Ascending aorta (tissue), 2 donors: ENCODE measurements around the gene ABTB2. TPM values are rescaled to one million over a fixed set of nuclear protein-coding genes. Genes with fewer than 3 reads are reported as not detected.

Experiments
- DNase-seq, 2 donors: peaks; one replicate each; pipeline ENCODE4 v3.0.0-alpha.2; 2019; ENCODE audit warnings: low spot score in 2 of 2
- H3K27ac ChIP-seq, 2 donors: fragments of 200-600 bp; sonication (generic); one replicate each; pipeline ENCODE4 v1.5.1; 2016 to 2017; ENCODE audit warnings: mild to moderate bottlenecking in 1 of 2
- H3K27me3 ChIP-seq: fragments of 200-600 bp; sonication (generic); one replicate; pipeline ENCODE4 v1.5.1; 2017
- H3K36me3 ChIP-seq, 2 donors: fragments of 200-600 bp; sonication (generic); one replicate each; pipeline ENCODE4 v1.5.1; 2016
- H3K4me1 ChIP-seq, 2 donors: fragments of 200-600 bp; sonication (generic); one replicate each; pipeline ENCODE4 v1.5.1; 2016 to 2017; ENCODE audit warnings: mild to moderate bottlenecking in 1 of 2
- H3K4me3 ChIP-seq, 2 donors: fragments of 200-600 bp; sonication (generic); one replicate each; pipeline ENCODE4 v1.5.1; 2016 to 2017; ENCODE audit warnings: mild to moderate bottlenecking in 1 of 2
- H3K9me3 ChIP-seq, 2 donors: fragments of 200-600 bp; sonication (generic); one replicate each; pipeline ENCODE4 v1.5.1; 2016
- intact Hi-C: fragments of 100-400 bp; cut with DNase I; formaldehyde crosslinking; loops from one replicate; pipeline ENCODE4 v1.15.1; 2023
- total RNA-seq: library from RNA; depleted of rRNA; stranded (reverse); fragments of >200 nt; gene quantifications from one replicate; pipeline ENCODE4 v1.1.0, GENCODE V29; 2016
- TF ChIP-seq, protein P1 (sequence below), 3 experiments: fragments of 200-600 bp in 2 of 3; fragments of 450-650 bp in 1 of 3; sonication (generic) in 2 of 3; IDR thresholded peaks; one replicate each; pipeline ENCODE4 v1.5.1; 2016 to 2019; ENCODE audit warnings: antibody characterized with exemption in 3 of 3, mild to moderate bottlenecking in 1 of 3, moderate library complexity in 1 of 3

The ABTB2 gene
- total RNA-seq, 1 donor from 2014 or later = 7.9 TPM

DNA sequence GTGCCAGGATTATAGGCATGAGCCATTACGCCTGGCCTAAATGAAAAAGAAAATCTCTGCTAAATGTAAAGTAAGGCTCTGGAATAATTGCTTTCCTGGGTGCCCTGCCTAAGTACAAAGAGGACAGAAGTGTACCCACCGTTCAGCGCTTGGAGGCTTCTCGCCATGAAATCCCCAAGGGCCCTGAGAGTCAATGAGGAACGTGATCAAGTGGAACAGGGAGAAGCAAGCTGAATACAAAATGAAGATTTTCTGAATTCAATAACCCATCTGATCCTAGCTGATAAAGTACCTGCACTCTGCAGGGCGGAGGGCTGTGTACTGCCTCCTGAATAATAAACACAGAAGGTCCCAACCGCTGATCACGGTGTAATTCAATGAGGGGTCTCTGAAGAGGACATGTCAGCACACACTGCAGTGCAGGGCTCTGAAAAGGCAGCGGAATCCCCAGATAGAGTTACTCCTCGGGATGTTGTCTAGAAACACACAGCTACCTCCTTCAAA, 97.7 kb downstream of the ABTB2 start:
- TF ChIP-seq, protein P1, sequence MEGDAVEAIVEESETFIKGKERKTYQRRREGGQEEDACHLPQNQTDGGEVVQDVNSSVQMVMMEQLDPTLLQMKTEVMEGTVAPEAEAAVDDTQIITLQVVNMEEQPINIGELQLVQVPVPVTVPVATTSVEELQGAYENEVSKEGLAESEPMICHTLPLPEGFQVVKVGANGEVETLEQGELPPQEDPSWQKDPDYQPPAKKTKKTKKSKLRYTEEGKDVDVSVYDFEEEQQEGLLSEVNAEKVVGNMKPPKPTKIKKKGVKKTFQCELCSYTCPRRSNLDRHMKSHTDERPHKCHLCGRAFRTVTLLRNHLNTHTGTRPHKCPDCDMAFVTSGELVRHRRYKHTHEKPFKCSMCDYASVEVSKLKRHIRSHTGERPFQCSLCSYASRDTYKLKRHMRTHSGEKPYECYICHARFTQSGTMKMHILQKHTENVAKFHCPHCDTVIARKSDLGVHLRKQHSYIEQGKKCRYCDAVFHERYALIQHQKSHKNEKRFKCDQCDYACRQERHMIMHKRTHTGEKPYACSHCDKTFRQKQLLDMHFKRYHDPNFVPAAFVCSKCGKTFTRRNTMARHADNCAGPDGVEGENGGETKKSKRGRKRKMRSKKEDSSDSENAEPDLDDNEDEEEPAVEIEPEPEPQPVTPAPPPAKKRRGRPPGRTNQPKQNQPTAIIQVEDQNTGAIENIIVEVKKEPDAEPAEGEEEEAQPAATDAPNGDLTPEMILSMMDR (IDR thresholded peaks at IDR 0.05) = no peak
- no peak for DNase-seq
- Histone ChIP-seq H3K4me3 (no peak overlapping the region), H3K9me3 (no peaks in the 10 kb centered on the region), H3K4me1 (peaks cover 0 to 23% of the 10 kb centered on the region in 2 donors), H3K36me3 (no peaks in the 10 kb centered on the region), H3K27me3 (no peaks in the 10 kb centered on the region), H3K27ac (no peak overlapping the region)
- intact Hi-C loops = loop anchor here (5.0 to 10.0 kb wide), 3 partner anchors 38 to 1105 kb away; partner anchors contain the start of gene CAT

DNA sequence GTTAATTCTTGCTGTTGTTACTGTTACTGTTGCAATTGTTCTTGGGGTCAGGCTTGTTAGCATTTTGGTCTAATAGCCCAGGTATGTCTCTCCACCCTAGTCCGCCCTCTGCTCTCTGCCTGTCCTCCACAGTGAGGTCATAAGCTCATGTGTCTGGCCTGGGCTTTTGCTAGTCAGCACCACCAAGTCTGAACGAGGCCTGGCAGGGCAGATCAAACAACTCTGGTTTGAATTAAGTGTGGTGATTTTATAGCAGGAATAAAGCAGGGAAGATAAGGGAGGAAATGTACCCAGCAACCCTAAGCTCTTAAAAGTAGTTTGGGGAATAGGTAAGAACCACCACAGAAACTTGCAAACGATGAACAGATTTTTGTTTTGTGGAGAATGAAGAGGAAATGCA, 98.7 kb downstream of the ABTB2 start:
- H3K4me1 ChIP-seq = peaks cover 0 to 14% of the 10 kb centered on the region in 2 donors
- intact Hi-C loops = loop anchor here (10.0 kb wide), 1 partner anchor 564 kb away; no protein-coding TSS in a partner anchor
- TF ChIP-seq, protein P1 (IDR thresholded peaks at IDR 0.05) = no peak

DNA sequence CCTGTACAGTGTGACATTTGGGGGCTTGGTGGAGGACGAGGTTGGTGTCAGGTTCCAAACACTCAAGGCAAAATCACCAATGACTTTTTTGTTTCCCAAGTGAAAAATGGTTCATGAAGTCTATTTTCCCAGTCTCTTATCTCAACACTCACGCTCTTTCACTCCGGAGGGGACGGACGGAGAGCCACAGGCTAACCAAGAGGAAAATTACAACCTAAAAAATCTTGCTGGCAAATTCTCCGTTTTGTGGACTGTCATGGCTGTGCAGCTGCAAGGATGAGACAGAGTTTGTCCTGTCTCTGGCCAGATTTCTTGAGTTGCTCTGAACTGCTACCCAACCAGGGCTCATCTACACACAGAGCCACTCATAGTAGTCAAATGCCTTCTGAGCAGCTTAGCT, 101.2 kb downstream of the ABTB2 start:
- peak overlapping the region in 1 of 2 donors; percentile 23 for H3K4me3 ChIP-seq
- H3K36me3 ChIP-seq = no peaks in the 10 kb centered on the region
- intact Hi-C loops = loop anchor here (10.0 kb wide), 1 partner anchor 562 kb away; no protein-coding TSS in a partner anchor
- H3K27ac ChIP-seq = peak overlapping the region; percentile 43 to 50
- TF ChIP-seq, protein P1 (IDR thresholded peaks at IDR 0.05) = no peak
- no peak for DNase-seq
- peaks cover 3 to 11% of the 10 kb centered on the region in 2 donors for H3K4me1 ChIP-seq
- H3K27me3 ChIP-seq = no peaks in the 10 kb centered on the region
- H3K9me3 ChIP-seq = no peaks in the 10 kb centered on the region

More for the DNA sequence above, 98.7 kb downstream of the ABTB2 start:
- no peak for DNase-seq
- Histone ChIP-seq H3K36me3 (no peaks in the 10 kb centered on the region), H3K27ac (no peak overlapping the region), H3K9me3 (no peaks in the 10 kb centered on the region), H3K4me3 (no peak overlapping the region), H3K27me3 (no peaks in the 10 kb centered on the region)

DNA sequence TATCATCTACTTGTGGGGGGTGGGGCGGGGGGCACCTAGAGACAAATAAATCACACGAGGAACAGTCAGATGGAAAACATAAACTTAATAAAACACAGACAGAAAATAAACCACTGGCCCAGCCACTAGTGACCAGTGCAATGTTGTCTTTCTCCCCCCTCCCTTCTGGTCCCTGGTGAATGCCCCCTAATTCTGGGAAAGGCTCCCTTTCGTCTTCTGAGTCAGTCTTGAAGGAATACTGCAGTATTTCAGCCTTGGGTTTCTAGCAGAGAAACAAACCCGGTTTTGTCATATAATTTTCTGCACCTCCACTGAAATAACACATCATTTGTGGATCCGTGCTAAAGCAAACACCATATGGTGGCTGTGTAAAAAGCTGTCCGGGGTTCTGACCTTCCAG, 101.7 kb downstream of the ABTB2 start:
- Histone ChIP-seq H3K9me3 (no peaks in the 10 kb centered on the region), H3K27me3 (no peaks in the 10 kb centered on the region), H3K4me3 (peak overlapping the region in 1 of 2 donors; percentile 23), H3K36me3 (no peaks in the 10 kb centered on the region), H3K4me1 (peaks cover 3 to 11% of the 10 kb centered on the region in 2 donors), H3K27ac (peak overlapping the region; percentile 43 to 50)
- DNase-seq = no peak
- intact Hi-C loops = loop anchor here (10.0 kb wide), 1 partner anchor 561 kb away; no protein-coding TSS in a partner anchor
- TF ChIP-seq, protein P1 (IDR thresholded peaks at IDR 0.05) = no peak

DNA sequence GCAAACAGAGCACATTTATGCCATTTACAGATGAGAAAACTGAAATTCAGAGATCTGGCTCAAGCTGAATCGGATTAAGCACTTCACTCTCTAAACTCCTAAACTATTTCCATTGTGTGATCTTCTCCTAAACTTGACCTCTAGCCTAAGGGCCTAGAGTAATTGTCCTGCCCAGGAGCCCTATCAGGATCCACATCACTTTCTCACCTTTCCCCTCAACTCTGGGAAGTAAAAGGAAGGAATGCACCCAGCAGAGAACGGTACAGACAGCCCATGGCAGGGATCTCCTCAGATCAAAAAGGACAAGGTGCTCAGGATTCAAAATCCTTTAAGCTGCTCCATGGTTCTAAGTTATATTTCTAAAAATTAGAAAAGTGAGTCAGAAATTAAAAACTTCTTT, 102.7 kb downstream of the ABTB2 start:
- no peak overlapping the region for H3K4me3 ChIP-seq
- peaks cover 3 to 16% of the 10 kb centered on the region in 2 donors for H3K4me1 ChIP-seq
- H3K36me3 ChIP-seq = no peaks in the 10 kb centered on the region
- H3K27ac ChIP-seq = no peak overlapping the region
- intact Hi-C loops = loop anchor here (10.0 kb wide), 1 partner anchor 560 kb away; no protein-coding TSS in a partner anchor
- TF ChIP-seq, protein P1 (IDR thresholded peaks at IDR 0.05) = no peak
- no peak for DNase-seq
- no peaks in the 10 kb centered on the region for H3K27me3 ChIP-seq
- no peaks in the 10 kb centered on the region for H3K9me3 ChIP-seq
